HepG2 (cell line): Measurements from ENCODE around the gene FOXA3. TPM values are rescaled to one million over a fixed set of nuclear protein-coding genes. Genes with fewer than 3 reads are reported as not detected.

Experiments
- ARNT2 ChIP-seq: sonication (generic); formaldehyde crosslinking; IDR thresholded peaks from 2 replicates; pipeline ENCODE4 v1.8.0; 2022; ENCODE audit warnings: mild to moderate bottlenecking, low read depth, missing genetic modification reagents, moderate library complexity
- BHLHE40 ChIP-seq: IDR thresholded peaks from 2 replicates; pipeline ENCODE4 v1.6.1; 2011; ENCODE audit warnings: low read length, improper control_type of control experiment
- HNRNPL ChIP-seq: fragments of 200-400 bp; formaldehyde crosslinking; IDR thresholded peaks from 2 replicates; pipeline ENCODE4 v1.6.1; 2017; ENCODE audit warnings: mild to moderate bottlenecking, low read depth, low read length
- LCORL ChIP-seq, 2 experiments: fragments of 450-650 bp in 1 of 2; sonication (generic) in 1 of 2; formaldehyde crosslinking in 1 of 2; IDR thresholded peaks; 2 replicates each; pipeline versions ENCODE4 v1.5.0 to v1.6.1; 2017 to 2020; ENCODE audit warnings: antibody characterized with exemption in 1 of 2, missing genetic modification reagents in 1 of 2
- NR2F6 ChIP-seq, 2 experiments: IDR thresholded peaks; 2 replicates each; pipeline ENCODE4 v1.6.1; 2016; ENCODE audit warnings: antibody characterized with exemption in 1 of 2, mild to moderate bottlenecking in 1 of 2
- RFX5 ChIP-seq: IDR thresholded peaks from 2 replicates; pipeline ENCODE4 v1.6.1; 2011; ENCODE audit warnings: low read depth, low read length, improper control_type of control experiment
- YEATS2 ChIP-seq: sonication (generic); formaldehyde crosslinking; IDR thresholded peaks from 2 replicates; pipeline ENCODE4 v1.4.0; 2020; ENCODE audit warnings: missing genetic modification reagents, borderline replicate concordance
- YY1 ChIP-seq: IDR thresholded peaks from 2 replicates; pipeline ENCODE4 v1.6.1; 2011; ENCODE audit warnings: low read length, low read depth, moderate library complexity, mild to moderate bottlenecking; ENCODE audit not compliant: insufficient read depth, insufficient replicate concordance
- ZC3H4 ChIP-seq: sonication (generic); formaldehyde crosslinking; IDR thresholded peaks from 2 replicates; pipeline ENCODE4 v1.4.0; 2020; ENCODE audit warnings: missing genetic modification reagents, borderline replicate concordance
- ZMYM3 ChIP-seq: sonication (generic); formaldehyde crosslinking; IDR thresholded peaks from 2 replicates; pipeline ENCODE4 v1.5.1; 2020; ENCODE audit warnings: mild to moderate bottlenecking, missing genetic modification reagents
- ZNF629 ChIP-seq: sonication (generic); formaldehyde crosslinking; conservative IDR thresholded peaks from 2 replicates; pipeline ENCODE4 v1.5.0; 2020; ENCODE audit warnings: missing genetic modification reagents
- polyA plus RNA-seq, 8 experiments: library from polyadenylated mRNA; depleted of rRNA in 3 of 8; stranded (reverse) in 7 of 8; unstranded in 1 of 8; fragments of >200 nt; fragmentation: Illumina TruSeq in 4 of 8; extraction: Trizol in 4 of 8; gene quantifications; 2 replicates each; pipeline versions ENCODE4 v1.2.1 to v1.2.3, GENCODE V29; 2011 to 2016; ENCODE audit warnings: low read depth in 4 of 8, missing spikeins in 1 of 8, mixed read lengths in 1 of 8; ENCODE audit not compliant: insufficient read depth in 1 of 8
- total RNA-seq, 5 experiments: library from RNA; depleted of rRNA; stranded (reverse); fragments of >200 nt; fragmentation: Illumina TruSeq; extraction: Trizol; gene quantifications; 2 replicates each; pipeline ENCODE4 v1.2.3, GENCODE V29; 2016; ENCODE audit warnings: low read depth in 1 of 5
- TF ChIP-seq, protein P1 (sequence below): sonication (generic); formaldehyde crosslinking; IDR thresholded peaks from 2 replicates; pipeline ENCODE4 v1.4.0; 2020; ENCODE audit warnings: missing genetic modification reagents
- TF ChIP-seq, protein P2 (sequence below): IDR thresholded peaks from 2 replicates; pipeline ENCODE4 v1.6.1; 2016; ENCODE audit warnings: low read depth, borderline replicate concordance
- TF ChIP-seq, protein P3 (sequence below): sonication (generic); formaldehyde crosslinking; IDR thresholded peaks from 2 replicates; pipeline ENCODE4 v1.4.0; 2020; ENCODE audit warnings: missing genetic modification reagents, borderline replicate concordance
- TF ChIP-seq, protein P4 (sequence below): sonication (generic); formaldehyde crosslinking; IDR thresholded peaks from 2 replicates; pipeline ENCODE4 v1.5.1; 2020; ENCODE audit warnings: missing genetic modification reagents, mild to moderate bottlenecking, borderline replicate concordance
- TF ChIP-seq, protein P5 (sequence below): fragments of 450-650 bp; IDR thresholded peaks from 2 replicates; pipeline ENCODE4 v1.6.1; 2016

The FOXA3 gene
- total and polyA plus RNA-seq, 2 of the 13 experiments (the other 11 are each of a cell fraction or from before 2014, with no cell fraction given): 29.8 to 47.6 TPM

DNA sequence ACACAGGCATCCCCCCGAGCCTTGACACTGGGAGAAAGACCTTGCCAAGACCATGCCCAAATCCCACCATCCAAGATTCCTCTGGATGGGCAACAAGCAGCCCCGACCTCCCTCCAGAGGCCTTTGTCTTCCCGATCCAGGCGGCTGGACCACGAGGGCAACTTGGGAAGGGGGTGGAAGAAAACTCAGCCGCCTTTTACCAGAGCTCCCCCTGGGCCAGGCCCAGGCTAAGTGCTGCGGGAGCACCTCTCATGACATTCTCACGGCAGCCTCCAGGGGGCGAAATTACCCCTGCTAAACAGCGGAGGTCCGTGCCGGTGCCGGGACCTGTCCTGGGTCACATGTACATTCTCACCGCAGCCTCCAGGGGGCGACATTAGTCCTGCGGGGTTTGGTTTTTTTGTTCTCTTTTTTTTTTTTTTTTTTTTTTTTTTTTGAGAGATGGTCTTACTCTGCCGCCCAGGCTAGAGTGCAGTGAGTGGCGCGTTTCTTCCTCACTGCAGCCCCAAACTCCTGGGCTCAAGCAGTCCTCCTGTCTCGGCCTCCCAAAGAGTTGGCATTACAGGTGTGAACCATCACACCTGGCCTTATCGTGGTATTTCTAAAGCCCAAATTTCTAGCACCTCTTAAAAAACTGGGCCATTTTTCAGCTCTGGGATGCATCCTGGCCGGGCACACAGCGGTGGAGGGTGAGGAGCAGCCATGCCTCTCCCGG lies 47.0 kb upstream of the FOXA3 start (continued):
- TF ChIP-seq, protein P1, sequence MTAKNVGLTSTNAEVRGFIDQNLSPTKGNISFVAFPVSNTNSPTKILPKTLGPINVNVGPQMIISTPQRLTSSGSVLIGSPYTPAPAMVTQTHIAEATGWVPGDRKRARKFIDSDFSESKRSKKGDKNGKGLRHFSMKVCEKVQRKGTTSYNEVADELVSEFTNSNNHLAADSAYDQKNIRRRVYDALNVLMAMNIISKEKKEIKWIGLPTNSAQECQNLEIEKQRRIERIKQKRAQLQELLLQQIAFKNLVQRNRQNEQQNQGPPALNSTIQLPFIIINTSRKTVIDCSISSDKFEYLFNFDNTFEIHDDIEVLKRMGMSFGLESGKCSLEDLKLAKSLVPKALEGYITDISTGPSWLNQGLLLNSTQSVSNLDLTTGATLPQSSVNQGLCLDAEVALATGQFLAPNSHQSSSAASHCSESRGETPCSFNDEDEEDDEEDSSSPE (CRISPR knock-in tag): peak; percentile 30; the same call in 1 of the 2 replicates
- TF ChIP-seq, protein P2, sequence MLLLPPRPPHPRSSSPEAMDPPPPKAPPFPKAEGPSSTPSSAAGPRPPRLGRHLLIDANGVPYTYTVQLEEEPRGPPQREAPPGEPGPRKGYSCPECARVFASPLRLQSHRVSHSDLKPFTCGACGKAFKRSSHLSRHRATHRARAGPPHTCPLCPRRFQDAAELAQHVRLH: peak; percentile 73; the same call in 1 of the 2 replicates
- TF ChIP-seq ZC3H4 (CRISPR knock-in tag) (no peak), LCORL (IDR thresholded peaks at IDR 0.05) (no peak), LCORL (CRISPR knock-in tag; IDR thresholded peaks at IDR 0.05) (peak; percentile 72), ZNF629 (CRISPR knock-in tag) (0 out of 2 replicates have a peak, but pooled peaks have one; percentile 27), BHLHE40 (peak; percentile 68), YEATS2 (CRISPR knock-in tag) (peak; percentile 66; the same call in 1 of the 2 replicates), NR2F6 (IDR thresholded peaks at IDR 0.05) (0 out of 2 replicates have a peak, but pooled peaks have one; percentile 21), NR2F6 (CRISPR knock-in tag; IDR thresholded peaks at IDR 0.05) (0 out of 2 replicates have a peak, but pooled peaks have one; percentile 43), RFX5 (no peak), ZMYM3 (CRISPR knock-in tag) (0 out of 2 replicates have a peak, but pooled peaks have one; percentile 14), ARNT2 (CRISPR knock-in tag) (0 out of 2 replicates have a peak, but pooled peaks have one; percentile 51), HNRNPL (0 out of 2 replicates have a peak, but pooled peaks have one; percentile 26), YY1 (peak; percentile 63)
- TF ChIP-seq, protein P3, sequence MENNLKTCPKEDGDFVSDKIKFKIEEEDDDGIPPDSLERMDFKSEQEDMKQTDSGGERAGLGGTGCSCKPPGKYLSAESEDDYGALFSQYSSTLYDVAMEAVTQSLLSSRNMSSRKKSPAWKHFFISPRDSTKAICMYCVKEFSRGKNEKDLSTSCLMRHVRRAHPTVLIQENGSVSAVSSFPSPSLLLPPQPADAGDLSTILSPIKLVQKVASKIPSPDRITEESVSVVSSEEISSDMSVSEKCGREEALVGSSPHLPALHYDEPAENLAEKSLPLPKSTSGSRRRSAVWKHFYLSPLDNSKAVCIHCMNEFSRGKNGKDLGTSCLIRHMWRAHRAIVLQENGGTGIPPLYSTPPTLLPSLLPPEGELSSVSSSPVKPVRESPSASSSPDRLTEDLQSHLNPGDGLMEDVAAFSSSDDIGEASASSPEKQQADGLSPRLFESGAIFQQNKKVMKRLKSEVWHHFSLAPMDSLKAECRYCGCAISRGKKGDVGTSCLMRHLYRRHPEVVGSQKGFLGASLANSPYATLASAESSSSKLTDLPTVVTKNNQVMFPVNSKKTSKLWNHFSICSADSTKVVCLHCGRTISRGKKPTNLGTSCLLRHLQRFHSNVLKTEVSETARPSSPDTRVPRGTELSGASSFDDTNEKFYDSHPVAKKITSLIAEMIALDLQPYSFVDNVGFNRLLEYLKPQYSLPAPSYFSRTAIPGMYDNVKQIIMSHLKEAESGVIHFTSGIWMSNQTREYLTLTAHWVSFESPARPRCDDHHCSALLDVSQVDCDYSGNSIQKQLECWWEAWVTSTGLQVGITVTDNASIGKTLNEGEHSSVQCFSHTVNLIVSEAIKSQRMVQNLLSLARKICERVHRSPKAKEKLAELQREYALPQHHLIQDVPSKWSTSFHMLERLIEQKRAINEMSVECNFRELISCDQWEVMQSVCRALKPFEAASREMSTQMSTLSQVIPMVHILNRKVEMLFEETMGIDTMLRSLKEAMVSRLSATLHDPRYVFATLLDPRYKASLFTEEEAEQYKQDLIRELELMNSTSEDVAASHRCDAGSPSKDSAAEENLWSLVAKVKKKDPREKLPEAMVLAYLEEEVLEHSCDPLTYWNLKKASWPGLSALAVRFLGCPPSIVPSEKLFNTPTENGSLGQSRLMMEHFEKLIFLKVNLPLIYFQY: peak; percentile 86
- TF ChIP-seq, protein P4, sequence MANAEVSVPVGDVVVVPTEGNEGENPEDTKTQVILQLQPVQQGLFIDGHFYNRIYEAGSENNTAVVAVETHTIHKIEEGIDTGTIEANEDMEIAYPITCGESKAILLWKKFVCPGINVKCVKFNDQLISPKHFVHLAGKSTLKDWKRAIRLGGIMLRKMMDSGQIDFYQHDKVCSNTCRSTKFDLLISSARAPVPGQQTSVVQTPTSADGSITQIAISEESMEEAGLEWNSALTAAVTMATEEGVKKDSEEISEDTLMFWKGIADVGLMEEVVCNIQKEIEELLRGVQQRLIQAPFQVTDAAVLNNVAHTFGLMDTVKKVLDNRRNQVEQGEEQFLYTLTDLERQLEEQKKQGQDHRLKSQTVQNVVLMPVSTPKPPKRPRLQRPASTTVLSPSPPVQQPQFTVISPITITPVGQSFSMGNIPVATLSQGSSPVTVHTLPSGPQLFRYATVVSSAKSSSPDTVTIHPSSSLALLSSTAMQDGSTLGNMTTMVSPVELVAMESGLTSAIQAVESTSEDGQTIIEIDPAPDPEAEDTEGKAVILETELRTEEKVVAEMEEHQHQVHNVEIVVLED (CRISPR knock-in tag): no peak
- TF ChIP-seq, protein P5, sequence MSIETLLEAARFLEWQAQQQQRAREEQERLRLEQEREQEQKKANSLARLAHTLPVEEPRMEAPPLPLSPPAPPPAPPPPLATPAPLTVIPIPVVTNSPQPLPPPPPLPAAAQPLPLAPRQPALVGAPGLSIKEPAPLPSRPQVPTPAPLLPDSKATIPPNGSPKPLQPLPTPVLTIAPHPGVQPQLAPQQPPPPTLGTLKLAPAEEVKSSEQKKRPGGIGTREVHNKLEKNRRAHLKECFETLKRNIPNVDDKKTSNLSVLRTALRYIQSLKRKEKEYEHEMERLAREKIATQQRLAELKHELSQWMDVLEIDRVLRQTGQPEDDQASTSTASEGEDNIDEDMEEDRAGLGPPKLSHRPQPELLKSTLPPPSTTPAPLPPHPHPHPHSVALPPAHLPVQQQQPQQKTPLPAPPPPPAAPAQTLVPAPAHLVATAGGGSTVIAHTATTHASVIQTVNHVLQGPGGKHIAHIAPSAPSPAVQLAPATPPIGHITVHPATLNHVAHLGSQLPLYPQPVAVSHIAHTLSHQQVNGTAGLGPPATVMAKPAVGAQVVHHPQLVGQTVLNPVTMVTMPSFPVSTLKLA: peak; percentile 46; the same call in 1 of the 2 replicates
